ENCODE results near the gene RERE.

GRCh38 chr1:8590721-8591351 is 226.6 kb downstream of the RERE start:
- TF ChIP-seq EZH2phosphoT487 (IDR thresholded peaks at IDR 0.05; ENCODE audit: borderline replicate concordance, low read depth, low read length) (no peak), CTCF (conservative IDR thresholded peaks at IDR 0.05; ENCODE audit: low read length) (no peak)

All from OCI-LY7 (cell line).